GM21619 (cell line): Measurements from ENCODE around the gene SORCS3.

Experiments used
- ATAC-seq: cut with Tn5 transposase; IDR thresholded peaks from one replicate; pipeline ENCODE4 v1.9.1; 2021; ENCODE audit not compliant: unreplicated experiment

Gene SORCS3

GRCh38 chr10:105247831-105248499 is 606.9 kb downstream of the SORCS3 start:
- ATAC-seq: no peak

- no peak for ATAC-seq
Observed at GRCh38 chr10:105252911-105253310, 611.8 kb downstream of the SORCS3 start.

- no peak for ATAC-seq
Observed at GRCh38 chr10:105253515-105254212, 612.6 kb downstream of the SORCS3 start.

GRCh38 chr10:105258036-105258673 is 617.1 kb downstream of the SORCS3 start:
- ATAC-seq: no peak

GRCh38 chr10:105258674-105259065 is 617.6 kb downstream of the SORCS3 start:
- no peak for ATAC-seq

GRCh38 chr10:105259201-105259600 is 618.1 kb downstream of the SORCS3 start:
- ATAC-seq: no peak

GRCh38 chr10:105262666-105263065 is 621.6 kb downstream of the SORCS3 start:
- no peak for ATAC-seq

GRCh38 chr10:105266966-105267539 is 626.0 kb downstream of the SORCS3 start:
- ATAC-seq: no peak

- no peak for ATAC-seq
Observed at GRCh38 chr10:105268961-105269360, 627.9 kb downstream of the SORCS3 start.

GRCh38 chr10:105269689-105270088 is 628.6 kb downstream of the SORCS3 start:
- no peak for ATAC-seq

- no peak for ATAC-seq
Observed at GRCh38 chr10:105274556-105275070, 633.5 kb downstream of the SORCS3 start.

GRCh38 chr10:105278439-105278838 is 637.3 kb downstream of the SORCS3 start:
- no peak for ATAC-seq

- no peak for ATAC-seq
Observed at GRCh38 chr10:105279101-105279500, 638.0 kb downstream of the SORCS3 start.

GRCh38 chr10:105280895-105281294 is 639.8 kb downstream of the SORCS3 start:
- ATAC-seq: no peak

GRCh38 chr10:105284476-105285215 is 643.6 kb downstream of the SORCS3 start:
- no peak for ATAC-seq

- ATAC-seq: no peak
Observed at GRCh38 chr10:105288026-105288425, 646.9 kb downstream of the SORCS3 start.

GRCh38 chr10:105288613-105289012 is 647.5 kb downstream of the SORCS3 start:
- no peak for ATAC-seq

- no peak for ATAC-seq
Observed at GRCh38 chr10:105291571-105291970, 650.5 kb downstream of the SORCS3 start.

GRCh38 chr10:105292236-105292635 is 651.1 kb downstream of the SORCS3 start:
- no peak for ATAC-seq
